Adipose tissue (tissue), 3 donors: ENCODE measurements around the gene SOS1. TPM values are rescaled to one million over a fixed set of nuclear protein-coding genes. Genes with fewer than 3 reads are reported as not detected.
"Not testable (repeated sequence)": the region's sequence is repeated elsewhere in the genome, so short reads cannot be mapped to it uniquely, and the experiment has no call there.

Experiments
- H3K27ac ChIP-seq: one replicate; pipeline ENCODE4 v1.5.1; 2013; ENCODE audit warnings: low read depth, low read length
- WGBS, 3 donors: extraction: QIAGEN DNeasy Blood & Tissue Kit; methylation state at CpG; one replicate each; pipeline ENCODE4 v1.1.7; 2013; 5-methylcytosine and 5-hydroxymethylcytosine counted together
- polyA plus RNA-seq, 3 donors: library from polyadenylated mRNA; stranded (reverse); fragments of 200-250 nt; gene quantifications; one replicate each; pipeline ENCODE4 v1.2.3, GENCODE V29; 2013
- donor health status: healthy with polysubstance abuse.
- donor health status: Bipolar disorder and iron deficiency.
- donor health status: healthy.

The SOS1 gene
- polyA plus RNA-seq, 3 donors = 3.9 to 22.9 (median 9.2) TPM

- 82 to 97% (median 95%) methylated on average over 1 of the region's 1 CpG for WGBS, 3 donors
- H3K27ac ChIP-seq = no peak overlapping the region
Measured at GRCh38 chr2:39068299-39069135, 52.3 kb downstream of the SOS1 start.

- H3K27ac ChIP-seq = no peak overlapping the region
Measured at GRCh38 chr2:39065616-39066015, 55.2 kb downstream of the SOS1 start.

- no peak overlapping the region for H3K27ac ChIP-seq
- 94 to 96% (median 96%) methylated on average over 6 of the region's 6 CpGs for WGBS, 3 donors
Measured at GRCh38 chr2:39062320-39062719, 58.5 kb downstream of the SOS1 start.

- WGBS, 3 donors = 76 to 89% (median 80%) methylated on average over 4 of the region's 4 CpGs
Measured at GRCh38 chr2:39061280-39061679, 59.6 kb downstream of the SOS1 start.

GRCh38 chr2:39059366-39059952 is 61.4 kb downstream of the SOS1 start:
- H3K27ac ChIP-seq = no peak overlapping the region
- WGBS, 3 donors = 21 to 24% (median 22%) methylated on average over 2 of the region's 2 CpGs

More at GRCh38 chr2:39061280-39061679, 59.6 kb downstream of the SOS1 start:
- H3K27ac ChIP-seq = no peak overlapping the region

GRCh38 chr2:39058101-39058500 is 62.8 kb downstream of the SOS1 start:
- no peak overlapping the region for H3K27ac ChIP-seq
- 89 to 96% (median 94%) methylated on average over 3 of the region's 3 CpGs for WGBS, 3 donors

GRCh38 chr2:39052665-39053064 is 68.2 kb downstream of the SOS1 start:
- 96 to 99% (median 97%) methylated on average over 6 of the region's 6 CpGs for whole genome bisulfite sequencing, 3 donors
- H3K27ac ChIP-seq = not testable (repeated sequence)

- 97 to 100% (median 97%) methylated on average over 1 of the region's 1 CpG for WGBS, 3 donors
- no peak overlapping the region for H3K27ac ChIP-seq
Measured at GRCh38 chr2:39050109-39050508, 70.7 kb downstream of the SOS1 start.

GRCh38 chr2:39039072-39039471 is 81.8 kb downstream of the SOS1 start:
- no peak overlapping the region for H3K27ac ChIP-seq
- WGBS, 3 donors = 93 to 99% (median 96%) methylated on average over 2 of the region's 2 CpGs

GRCh38 chr2:39033980-39034379 is 86.9 kb downstream of the SOS1 start:
- H3K27ac ChIP-seq = no peak overlapping the region

- no peak overlapping the region for H3K27ac ChIP-seq
Measured at GRCh38 chr2:39027421-39027820, 93.4 kb downstream of the SOS1 start.

- 91 to 94% (median 93%) methylated on average over 4 of the region's 4 CpGs for WGBS, 3 donors
- no peak overlapping the region for H3K27ac ChIP-seq
Measured at GRCh38 chr2:39024833-39025232, 96.0 kb downstream of the SOS1 start.

GRCh38 chr2:39023649-39024048 is 97.2 kb downstream of the SOS1 start:
- H3K27ac ChIP-seq = no peak overlapping the region
- 75 to 86% (median 83%) methylated on average over 3 of the region's 3 CpGs for WGBS, 3 donors

- WGBS, 3 donors = 68 to 77% (median 72%) methylated on average over 6 of the region's 6 CpGs
- H3K27ac ChIP-seq = no peak overlapping the region
Measured at GRCh38 chr2:39022642-39023235, 98.1 kb downstream of the SOS1 start.

- no peak overlapping the region for H3K27ac ChIP-seq
Measured at GRCh38 chr2:39020383-39020782, 100.5 kb downstream of the SOS1 start.

GRCh38 chr2:39018638-39019037 is 102.2 kb downstream of the SOS1 start:
- 84 to 92% (median 86%) methylated on average over 4 of the region's 4 CpGs for WGBS, 3 donors
- no peak overlapping the region for H3K27ac ChIP-seq

GRCh38 chr2:39017334-39017733 is 103.5 kb downstream of the SOS1 start:
- H3K27ac ChIP-seq = no peak overlapping the region

GRCh38 chr2:39015424-39015823 is 105.4 kb downstream of the SOS1 start:
- 93 to 100% (median 96%) methylated on average over 1 of the region's 1 CpG for WGBS, 3 donors

GRCh38 chr2:39013871-39014270 is 107.0 kb downstream of the SOS1 start:
- 81 to 93% (median 85%) methylated on average over 3 of the region's 3 CpGs for WGBS, 3 donors
- H3K27ac ChIP-seq = no peak overlapping the region

More at GRCh38 chr2:39015424-39015823, 105.4 kb downstream of the SOS1 start:
- H3K27ac ChIP-seq = no peak overlapping the region

- 93 to 100% (median 94%) methylated on average over 1 of the region's 1 CpG for WGBS, 3 donors
- no peak overlapping the region for H3K27ac ChIP-seq
Measured at GRCh38 chr2:39008665-39009064, 112.2 kb downstream of the SOS1 start.
